Stomach (tissue), 4 donors: ENCODE data around the gene BCKDK.

Experiments used
- POLR2AphosphoS5 ChIP-seq, 3 donors: sonication (generic); formaldehyde crosslinking; IDR thresholded peaks; one replicate each; pipeline ENCODE4 v1.6.1; 2016; ENCODE audit warnings: antibody characterized with exemption in 3 of 3
- TF ChIP-seq, protein P1 (sequence below), 7 experiments: fragments of 450-650 bp in 4 of 7; fragments of 200-600 bp in 3 of 7; sonication (generic) in 3 of 7; IDR thresholded peaks; one replicate each; pipeline ENCODE4 v1.5.1; 2016 to 2019; ENCODE audit warnings: antibody characterized with exemption in 7 of 7, control low read depth in 2 of 7, mild to moderate bottlenecking in 1 of 7

- TF ChIP-seq, protein P1, sequence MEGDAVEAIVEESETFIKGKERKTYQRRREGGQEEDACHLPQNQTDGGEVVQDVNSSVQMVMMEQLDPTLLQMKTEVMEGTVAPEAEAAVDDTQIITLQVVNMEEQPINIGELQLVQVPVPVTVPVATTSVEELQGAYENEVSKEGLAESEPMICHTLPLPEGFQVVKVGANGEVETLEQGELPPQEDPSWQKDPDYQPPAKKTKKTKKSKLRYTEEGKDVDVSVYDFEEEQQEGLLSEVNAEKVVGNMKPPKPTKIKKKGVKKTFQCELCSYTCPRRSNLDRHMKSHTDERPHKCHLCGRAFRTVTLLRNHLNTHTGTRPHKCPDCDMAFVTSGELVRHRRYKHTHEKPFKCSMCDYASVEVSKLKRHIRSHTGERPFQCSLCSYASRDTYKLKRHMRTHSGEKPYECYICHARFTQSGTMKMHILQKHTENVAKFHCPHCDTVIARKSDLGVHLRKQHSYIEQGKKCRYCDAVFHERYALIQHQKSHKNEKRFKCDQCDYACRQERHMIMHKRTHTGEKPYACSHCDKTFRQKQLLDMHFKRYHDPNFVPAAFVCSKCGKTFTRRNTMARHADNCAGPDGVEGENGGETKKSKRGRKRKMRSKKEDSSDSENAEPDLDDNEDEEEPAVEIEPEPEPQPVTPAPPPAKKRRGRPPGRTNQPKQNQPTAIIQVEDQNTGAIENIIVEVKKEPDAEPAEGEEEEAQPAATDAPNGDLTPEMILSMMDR (IDR thresholded peaks at IDR 0.05) = no peak
- TF ChIP-seq POLR2AphosphoS5 (IDR thresholded peaks at IDR 0.05) = no peak
Measured at GRCh38 chr16:31109622-31110021, 1.4 kb downstream of the BCKDK start.
